SKM-1 treated with dmso at 0.1 percent for 144 hours (cell line): ENCODE data around the gene TFIP11.

Source experiments
- DNase-seq: peaks from one replicate; lab custom pipeline; 2025; ENCODE audit not compliant: unreplicated experiment; lab: John Stamatoyannopoulos, UW

TFIP11 gene

DNA sequence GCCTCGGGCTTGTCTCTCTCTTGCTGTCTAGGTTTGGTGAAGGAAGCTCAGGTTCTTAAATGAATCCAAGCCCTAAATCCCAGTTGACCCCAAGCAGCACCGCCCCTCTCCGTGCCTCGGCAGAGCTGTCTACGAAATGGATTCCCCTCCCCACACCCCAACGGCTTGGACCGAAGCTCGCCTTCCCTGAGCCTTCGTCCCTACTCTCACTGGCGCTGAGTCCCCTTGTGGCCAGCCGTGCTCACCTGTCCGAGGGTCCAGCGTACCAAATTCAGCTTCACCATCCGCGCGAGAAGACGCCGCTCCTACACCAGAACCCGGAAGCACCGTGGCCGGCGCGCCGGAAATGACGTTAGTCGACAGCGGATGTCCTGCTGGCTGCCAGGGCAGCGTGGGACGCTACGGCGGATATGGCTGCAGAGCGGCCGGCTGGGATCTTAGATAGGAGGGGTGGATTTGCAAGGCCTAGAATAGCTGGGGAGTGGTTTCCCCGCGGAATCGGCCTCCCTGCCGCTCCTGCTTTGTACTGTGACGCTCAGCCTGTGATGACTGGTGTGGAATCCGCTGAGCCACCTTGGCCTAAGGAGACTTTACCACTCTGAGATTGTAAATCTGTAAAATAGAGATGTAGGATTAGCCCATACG lies at the start of gene TFIP11:
Gene TFIP11 (minus strand): TSS at position 325 of the 645 bp plus-strand sequence. CDS start 2,201 bp downstream, outside the sequence.
- peak; percentile 76 for DNase-seq

- no peak for DNase-seq
These were observed 49.6 kb upstream of the TFIP11 start for GRCh38 chr22:26561756-26562417.

GRCh38 chr22:26559961-26560575 lies 47.8 kb upstream of the TFIP11 start:
- peak; percentile 21 for DNase-seq

DNA sequence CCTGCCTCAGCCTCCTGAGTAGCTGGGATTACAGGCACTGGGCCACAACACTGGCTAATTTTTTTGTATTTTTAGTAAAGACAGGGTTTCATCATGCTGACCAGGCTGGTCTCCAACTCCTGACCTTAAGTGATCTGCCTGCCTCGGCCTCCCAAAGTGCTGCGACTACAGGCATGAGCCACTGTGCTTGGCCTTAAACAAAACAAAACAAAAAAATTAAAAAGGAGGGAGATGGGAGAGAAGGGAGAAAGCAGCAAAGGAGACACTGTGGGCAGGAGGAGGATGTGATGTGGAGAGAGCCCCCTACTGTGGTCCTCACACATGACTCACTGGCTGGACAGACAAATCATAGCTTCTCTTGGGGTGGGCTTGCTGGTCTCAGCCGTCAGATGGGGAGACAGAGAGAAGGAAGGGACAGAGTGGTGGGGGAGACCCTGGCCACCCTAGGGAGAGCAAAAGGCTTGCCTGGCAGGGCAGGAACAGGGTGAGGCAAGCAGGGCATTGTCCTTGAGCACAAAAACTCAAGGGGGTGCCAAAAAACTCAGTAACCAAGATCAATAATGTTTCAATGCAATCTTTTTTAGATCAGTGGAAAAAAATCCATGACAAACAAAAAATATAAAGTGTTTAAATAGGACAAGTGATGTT lies 46.1 kb upstream of the TFIP11 start:
- no peak for DNase-seq

- no peak for DNase-seq
These were observed 44.6 kb upstream of the TFIP11 start for GRCh38 chr22:26556904-26557303.

GRCh38 chr22:26555478-26555877 lies 43.2 kb upstream of the TFIP11 start:
- no peak for DNase-seq

DNA sequence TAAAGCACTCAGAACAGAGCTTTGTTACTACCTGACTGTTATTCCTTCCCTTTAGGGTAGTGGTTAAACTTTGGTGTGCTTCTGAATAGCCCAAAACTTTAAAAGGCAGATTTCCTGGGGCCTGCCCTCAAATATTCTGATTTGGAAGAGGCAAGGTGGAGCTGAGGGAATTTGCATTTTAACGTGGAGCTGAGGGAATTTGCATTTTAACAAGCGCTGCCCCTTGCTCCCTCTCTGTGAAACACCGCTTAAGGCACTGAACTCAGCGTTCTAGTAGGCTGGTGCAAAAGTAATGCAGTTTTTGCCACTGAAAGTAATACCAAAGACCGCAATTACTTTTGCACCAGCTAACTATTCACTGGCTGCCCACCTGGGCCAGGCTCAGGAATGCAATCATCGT lies 42.7 kb upstream of the TFIP11 start:
- no peak for DNase-seq

GRCh38 chr22:26553056-26553752 lies 40.9 kb upstream of the TFIP11 start:
- DNase-seq, result no peak

DNA sequence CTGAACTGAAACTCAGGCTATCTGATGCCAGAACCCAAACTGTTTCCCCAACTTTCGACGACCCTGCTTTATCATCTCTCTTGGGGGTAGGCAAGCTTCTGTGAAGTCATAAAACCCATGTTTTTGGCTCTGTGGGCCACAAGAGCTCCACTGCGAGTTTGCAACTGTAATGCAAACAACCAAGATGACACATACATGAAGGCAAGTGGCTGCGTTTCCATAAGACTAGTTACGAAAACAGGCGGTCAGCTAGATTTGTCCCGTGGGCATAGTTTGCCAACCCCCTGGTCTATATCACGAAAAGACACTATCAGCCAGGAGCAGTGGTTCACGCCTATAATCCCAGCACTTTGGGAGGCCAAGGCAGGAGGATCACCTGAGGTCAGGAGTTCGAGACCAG lies 40.2 kb upstream of the TFIP11 start:
- DNase-seq, result no peak

DNA sequence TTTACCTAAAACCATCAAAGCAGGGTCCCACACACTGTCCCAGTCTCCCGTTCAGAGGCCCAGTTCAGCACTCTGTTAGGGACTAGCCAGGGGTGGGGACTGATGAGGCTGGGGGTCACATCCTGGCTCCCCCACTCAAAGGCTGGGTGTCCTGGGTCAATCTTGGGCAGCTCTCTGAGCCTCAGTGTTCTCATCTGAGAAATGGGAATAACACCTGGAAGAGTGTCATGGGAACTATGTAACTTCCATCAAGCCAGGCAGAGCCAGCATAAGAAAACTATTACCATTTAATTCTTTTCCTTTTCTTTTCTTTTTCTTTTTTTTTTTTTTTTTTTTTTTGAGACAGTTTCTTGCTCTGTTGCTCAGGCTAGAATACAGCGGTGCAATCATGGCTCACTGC lies 39.3 kb upstream of the TFIP11 start:
- no peak for DNase-seq

DNA sequence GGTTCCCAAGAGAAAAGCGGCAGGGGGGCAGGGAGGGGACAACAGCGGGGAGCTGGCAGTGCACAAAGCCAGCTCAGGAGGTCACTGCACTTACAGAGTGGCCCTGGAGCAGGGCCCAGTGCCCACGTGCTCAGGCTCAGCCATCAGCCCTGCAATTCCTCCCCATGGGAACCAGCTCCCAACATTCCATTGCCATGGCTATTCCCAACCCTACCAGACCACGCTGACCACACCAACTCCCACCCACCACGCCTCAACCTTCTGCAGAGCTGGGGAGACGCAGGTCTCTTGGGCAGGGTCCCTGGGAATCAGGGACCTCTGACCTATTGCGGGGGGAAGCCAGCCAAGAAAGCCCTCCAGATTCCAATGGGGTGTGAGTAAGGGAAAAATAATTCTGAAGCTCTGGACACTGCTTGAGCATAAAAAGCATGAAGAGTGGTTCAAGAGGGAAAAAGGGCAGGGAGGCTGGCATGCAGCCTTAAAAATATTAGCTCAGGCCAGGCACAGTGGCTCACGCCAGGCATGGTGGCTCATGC lies 38.3 kb upstream of the TFIP11 start:
- DNase-seq, result no peak

DNA sequence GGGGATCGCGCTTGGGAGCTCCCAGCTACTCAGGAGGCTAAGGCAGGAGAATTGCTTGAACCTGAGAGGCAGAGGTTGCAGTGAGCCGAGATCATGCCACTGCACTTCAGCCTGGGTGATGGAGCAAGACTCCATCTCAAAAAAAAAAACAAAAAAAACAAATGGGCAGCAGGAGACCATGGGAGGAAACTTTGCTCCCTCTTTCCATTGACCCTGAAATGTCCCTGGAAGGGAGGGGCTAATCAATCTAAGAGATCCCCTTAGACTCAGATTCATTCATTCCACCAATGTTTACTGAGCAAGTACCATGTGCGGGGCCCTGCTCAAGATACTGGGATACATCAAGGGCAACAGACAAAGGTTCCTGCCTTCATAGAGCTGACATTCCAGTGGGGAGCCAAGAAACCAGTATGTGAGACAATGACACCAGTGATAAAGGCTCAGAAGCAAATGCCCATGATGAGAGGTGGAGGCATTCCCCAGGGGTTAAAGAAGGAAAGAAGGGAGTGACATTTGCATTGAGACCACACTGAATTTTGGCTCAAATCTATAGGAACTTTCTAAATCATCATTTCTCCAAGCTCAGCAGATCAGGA lies 37.7 kb upstream of the TFIP11 start:
- DNase-seq, result no peak

DNA sequence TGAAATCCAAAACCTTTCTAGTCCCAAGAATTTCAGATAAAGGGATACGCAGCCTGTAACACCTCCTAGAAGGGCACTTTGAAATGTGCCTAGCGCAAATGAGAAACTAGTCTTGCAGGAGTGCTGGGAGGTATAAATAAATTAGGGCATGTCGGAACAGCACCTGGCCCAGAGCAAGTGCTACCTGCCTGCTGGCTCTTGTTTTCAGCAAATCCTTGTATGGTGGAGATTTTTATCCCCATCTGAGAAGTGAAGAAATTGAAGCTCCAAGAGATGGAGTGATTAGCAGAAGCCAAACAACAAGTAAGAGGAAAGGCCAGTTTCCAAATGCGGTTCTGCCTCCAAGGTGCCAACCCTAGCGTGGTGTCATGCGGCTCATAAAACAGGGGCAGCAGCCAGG lies 36.7 kb upstream of the TFIP11 start:
- no peak for DNase-seq

- no peak for DNase-seq
These were observed 36.0 kb upstream of the TFIP11 start for GRCh38 chr22:26548303-26548702.

- no peak for DNase-seq
These were observed 35.6 kb upstream of the TFIP11 start for GRCh38 chr22:26547837-26548236.

GRCh38 chr22:26547426-26547825 lies 35.2 kb upstream of the TFIP11 start:
- DNase-seq, result no peak

DNA sequence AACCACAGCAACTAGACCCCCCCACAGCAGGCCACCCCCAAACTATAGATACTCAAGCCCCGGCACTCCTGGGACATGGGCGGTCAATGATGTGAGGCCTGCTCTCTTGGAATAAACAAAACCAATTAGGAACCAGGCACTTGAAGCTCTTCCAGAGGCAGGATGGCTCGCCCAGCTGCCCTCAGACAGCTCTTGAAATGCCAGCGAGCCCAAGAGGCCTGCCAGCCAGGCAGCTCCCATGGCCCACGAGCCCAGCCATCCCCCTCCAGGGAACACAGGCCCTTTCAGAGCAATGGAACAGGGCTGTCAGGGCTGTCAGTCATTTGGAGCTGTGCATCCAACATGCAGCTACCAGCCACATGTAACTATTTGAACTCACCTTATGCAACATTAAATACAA lies 34.0 kb upstream of the TFIP11 start:
- no peak for DNase-seq

DNA sequence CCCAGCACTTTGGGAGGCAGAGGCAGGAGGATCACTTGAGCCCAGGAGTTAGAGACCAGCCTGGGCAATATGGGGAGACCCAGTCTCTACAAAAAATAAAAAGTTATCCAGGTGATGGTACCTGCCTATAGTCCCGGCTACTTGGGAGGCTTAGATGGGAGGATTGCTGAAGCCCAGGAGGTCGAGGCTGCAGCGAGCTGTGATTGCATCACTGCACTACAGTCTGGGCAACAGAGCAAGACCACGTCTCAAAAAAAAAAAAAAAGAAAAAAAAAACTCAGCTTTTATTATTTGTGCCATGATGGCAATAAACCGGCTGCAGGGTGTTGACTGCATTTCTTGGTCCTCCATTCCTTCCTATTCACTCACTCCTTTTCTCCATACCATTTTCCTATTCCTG lies 33.6 kb upstream of the TFIP11 start:
- DNase-seq, result no peak

DNA sequence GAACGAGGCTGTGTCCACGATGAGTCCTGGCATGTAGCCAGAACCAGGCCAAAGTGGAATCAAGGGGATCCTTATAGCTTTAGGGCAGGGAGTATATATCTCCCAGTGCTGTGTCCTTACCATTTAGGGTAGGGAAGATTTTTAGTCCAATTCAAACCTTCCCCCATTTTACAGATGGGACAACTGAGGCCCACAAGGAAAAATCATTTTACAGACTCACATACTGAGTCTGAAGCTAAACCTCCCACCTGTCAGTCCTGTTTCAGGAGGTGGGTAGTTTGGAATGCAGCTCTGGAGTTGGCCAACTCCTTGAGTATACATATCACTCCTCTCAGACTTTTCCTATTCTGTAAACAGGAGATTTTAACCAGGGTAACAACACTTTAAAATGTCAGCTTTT lies 33.1 kb upstream of the TFIP11 start:
- no peak for DNase-seq

GRCh38 chr22:26544489-26544888 lies 32.2 kb upstream of the TFIP11 start:
- DNase-seq, result no peak

GRCh38 chr22:26542831-26543230 lies 30.6 kb upstream of the TFIP11 start:
- no peak for DNase-seq
